HG03280 (cell line): Measurements from ENCODE around the gene CARD14.
A peak's percentile ranks its signal among the peaks of the same experiment; 100 is the strongest.
"Not testable (repeated sequence)": the region's sequence is repeated elsewhere in the genome, so short reads cannot be mapped to it uniquely, and the experiment has no call there.

Experiments
- ATAC-seq: cut with Tn5 transposase; IDR thresholded peaks from one replicate; pipeline ENCODE4 v1.9.1; 2021; ENCODE audit warnings: mild to moderate bottlenecking, moderate library complexity; ENCODE audit not compliant: unreplicated experiment

The CARD14 gene

DNA sequence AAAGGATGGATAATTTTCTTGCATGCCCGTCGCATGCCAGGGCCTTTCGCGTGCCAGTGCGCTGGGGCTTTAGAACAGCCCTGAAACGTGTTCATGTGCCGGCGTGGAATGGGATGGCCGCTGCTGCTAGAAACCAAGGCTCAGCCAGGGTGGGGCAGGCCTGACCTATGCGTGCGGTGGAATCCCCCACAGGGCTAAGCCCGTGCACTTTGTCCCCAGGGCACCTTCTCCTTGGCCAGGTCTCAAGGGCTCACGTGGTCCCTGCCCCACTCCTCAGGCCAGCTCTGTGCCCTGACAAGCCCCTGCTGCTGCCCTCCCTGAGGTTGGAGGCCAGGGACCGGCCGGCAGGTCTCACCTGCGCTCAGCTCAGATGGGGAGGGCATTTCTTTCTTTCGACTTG, 77.7 kb downstream of the CARD14 start:
- no peak for ATAC-seq

DNA sequence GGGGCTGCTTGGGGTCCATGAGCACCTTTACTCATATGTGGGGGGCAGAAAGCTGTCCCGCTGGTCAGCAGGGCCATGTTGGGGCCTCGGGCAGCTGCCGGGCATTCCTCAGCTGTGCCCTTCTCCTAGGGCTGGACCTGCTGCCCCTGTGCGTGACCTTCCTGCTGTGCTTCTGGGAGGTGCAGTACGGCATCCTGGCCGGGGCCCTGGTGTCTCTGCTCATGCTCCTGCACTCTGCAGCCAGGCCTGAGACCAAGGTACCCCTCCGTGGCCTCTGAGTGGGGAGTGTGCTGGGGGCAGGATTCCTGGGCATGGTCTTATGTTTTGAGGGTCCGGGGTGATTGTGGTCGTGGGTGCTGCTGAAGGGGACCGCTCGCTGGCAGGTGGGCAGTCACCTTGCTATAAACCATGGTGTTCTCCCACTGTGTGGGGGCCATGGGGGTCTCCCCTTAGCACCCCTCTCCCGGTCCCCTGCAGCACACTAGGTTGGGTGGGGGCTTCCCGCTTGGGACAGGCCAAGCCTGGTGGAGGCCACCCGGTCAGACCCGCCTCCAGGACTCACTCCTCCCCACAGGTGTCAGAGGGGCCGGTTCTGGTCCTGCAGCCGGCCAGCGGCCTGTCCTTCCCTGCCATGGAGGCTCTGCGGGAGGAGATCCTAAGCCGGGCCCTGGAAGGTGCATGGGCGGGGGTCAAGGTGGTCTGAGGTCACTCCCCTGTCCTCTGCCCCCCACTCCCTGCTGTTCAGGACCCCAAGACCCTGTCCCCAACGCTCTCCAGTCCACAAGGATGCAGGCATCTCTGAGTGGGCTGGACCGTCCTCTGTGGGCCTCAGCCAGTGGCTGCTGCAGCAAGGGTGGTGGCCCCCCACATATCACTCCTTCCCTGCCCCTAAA, 78.4 kb downstream of the CARD14 start:
- no peak for ATAC-seq

DNA sequence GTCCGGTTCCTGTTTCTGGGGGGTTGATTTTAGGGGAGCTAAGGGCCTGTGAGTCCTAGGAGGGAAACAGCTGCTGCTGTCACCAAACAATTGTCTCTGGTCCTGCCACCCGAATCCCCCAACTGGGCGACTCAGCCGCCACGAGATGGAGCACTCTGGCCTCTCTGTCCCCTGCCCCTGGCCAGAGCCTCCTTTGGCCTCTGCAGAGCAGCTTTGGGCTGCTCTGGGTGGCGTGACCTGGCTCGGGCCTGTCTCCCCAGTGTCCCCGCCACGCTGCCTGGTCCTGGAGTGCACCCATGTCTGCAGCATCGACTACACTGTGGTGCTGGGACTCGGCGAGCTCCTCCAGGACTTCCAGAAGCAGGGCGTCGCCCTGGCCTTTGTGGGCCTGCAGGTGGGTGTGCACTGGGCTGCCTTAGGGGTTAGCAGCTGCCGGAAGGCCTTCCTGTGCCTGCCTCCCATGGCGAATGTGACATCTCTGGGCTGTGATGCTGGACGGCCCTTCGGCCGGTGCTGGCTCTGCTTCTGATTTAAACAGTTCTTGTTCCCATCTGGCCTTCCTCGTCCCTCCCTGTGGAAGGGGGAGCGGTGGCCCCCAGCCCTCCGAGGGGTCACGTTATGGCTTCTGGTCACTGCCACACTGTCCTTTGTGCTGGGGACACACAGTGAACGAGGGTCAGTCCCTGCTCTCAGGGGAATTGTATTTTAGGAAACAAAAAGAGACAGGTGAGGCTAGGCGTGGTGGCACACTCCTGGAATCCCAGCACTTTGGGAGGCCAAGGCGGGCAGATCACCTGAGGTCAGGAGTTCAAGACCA, 79.3 kb downstream of the CARD14 start:
- ATAC-seq, result no peak

DNA sequence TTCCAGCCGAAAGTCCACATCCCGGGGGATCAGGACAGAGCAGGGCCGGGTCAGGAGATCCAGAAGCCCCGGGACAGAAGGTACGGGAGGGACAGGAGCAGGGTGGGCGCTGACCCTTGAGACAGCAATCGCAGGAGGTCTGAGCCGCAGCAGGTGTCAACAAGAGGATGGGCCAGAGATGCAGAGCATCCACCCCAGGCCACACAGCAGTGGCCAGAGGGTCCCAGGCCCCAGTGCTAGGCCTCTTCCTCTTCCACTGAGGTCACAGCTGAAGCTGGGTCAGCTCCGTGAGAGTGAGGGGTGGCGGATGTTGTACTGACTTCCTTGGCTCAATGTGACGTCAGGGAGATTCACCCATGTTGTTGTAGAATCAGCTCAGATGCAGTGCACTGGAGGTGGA, 82.1 kb downstream of the CARD14 start:
- no peak for ATAC-seq

DNA sequence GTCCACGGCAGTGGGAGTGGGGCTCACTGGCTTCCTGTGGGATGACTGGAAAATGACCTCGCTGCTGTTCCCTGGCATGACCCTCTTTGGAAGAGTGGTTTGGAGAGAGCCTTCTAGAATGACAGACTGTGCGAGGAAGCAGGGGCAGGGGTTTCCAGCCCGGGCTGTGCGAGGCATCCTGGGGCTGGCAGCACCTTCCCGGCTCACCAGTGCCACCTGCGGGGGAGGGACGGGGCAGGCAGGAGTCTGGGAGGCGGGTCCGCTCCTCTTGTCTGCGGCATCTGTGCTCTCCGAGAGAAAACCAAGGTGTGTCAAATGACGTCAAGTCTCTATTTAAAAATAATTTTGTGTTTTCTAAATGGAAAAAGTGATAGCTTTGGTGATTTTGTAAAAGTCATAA, 83.0 kb downstream of the CARD14 start:
- no peak for ATAC-seq

DNA sequence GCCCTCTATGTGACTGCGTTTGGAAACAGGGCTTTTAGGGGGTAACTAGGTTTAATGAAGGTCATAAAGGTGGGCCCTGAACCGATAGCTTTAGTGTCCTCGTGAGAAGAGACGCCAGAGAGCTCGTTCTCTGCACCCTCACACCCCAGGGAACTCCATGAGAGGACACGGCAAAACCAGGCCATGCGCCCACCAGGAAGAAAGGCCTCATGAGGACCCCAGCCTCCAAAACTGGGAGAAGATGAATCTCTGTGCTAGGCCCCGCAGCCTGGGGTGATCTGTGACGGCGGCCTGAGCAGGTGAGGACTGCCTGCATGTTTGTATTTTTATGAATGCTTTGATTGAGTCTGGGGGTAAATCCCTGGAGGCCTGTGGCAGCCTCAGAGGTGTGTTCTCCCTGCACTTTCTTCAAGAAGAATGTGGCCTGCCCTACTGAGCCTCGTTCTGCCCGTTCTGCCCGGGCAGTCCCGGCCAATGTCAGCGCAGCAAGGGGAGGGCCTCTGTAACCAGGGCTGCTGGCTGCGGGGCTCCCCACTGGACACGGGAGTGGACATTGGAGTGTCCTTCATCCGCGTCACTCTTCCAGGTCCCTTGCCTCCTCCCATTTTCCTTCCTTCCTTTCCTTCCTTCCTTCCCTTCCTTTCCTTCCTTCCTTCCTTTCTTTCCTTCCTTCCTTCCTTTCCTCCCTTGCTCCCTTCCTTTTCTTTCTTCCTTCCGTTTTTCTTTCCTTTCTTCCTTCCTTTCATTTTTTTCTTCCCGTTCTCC, 84.0 kb downstream of the CARD14 start:
- no peak for ATAC-seq

DNA sequence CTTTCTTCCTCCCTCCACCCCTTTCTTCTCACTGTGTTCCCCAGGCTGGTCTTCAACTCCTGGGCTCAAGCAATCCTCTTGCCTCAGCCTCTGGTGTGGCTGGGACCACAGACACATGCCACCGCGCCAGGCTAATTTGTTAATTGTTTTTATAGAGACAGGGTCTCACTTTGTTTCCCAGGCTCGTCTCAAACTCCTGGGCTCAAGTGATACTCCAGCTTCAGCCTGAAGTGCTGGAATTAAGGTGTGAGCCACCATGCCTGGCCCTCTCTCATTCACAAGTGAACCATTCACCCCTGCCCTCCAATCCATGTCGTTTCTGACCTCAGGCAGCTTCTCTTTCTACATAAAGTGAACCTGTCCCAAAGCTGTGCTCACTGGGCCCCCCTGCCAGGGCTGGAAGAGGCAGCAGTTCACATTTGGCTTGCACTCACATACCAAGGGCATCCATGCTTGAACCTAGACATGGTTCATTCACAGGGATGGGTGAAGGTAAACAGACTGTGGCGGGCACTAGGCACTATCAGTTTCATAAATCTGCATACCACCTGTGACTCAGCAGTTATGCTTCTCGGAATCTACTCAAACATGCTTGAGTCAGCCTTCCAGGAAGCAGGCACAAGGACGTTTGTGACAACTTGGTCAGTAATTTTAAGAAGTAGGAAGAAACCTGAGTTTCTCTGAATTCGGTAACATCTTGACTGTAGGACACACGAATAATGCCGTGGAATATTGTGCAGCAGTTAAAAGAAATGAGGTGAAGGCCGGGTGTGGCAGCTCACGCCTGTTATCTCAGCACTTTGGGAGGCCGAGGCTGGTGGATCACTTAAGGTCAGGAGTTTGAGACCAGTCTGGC, 84.8 kb downstream of the CARD14 start:
- peak; percentile 53 for ATAC-seq

DNA sequence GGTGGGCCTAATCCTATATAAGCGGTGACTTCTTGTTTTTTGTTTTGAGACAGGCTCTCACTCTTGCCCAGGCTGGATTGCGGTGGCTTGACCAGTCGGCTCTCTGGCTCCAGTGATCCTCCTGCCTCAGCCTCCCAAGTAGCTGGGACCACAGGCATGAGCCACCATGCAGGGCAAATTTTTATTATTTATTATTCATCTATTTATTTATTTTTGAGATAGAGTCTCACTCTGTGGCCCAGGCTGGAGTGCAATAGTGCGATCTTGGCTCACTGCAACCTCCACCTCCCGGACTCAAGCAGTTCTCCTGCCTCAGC, 86.2 kb downstream of the CARD14 start:
- ATAC-seq, result no peak

DNA sequence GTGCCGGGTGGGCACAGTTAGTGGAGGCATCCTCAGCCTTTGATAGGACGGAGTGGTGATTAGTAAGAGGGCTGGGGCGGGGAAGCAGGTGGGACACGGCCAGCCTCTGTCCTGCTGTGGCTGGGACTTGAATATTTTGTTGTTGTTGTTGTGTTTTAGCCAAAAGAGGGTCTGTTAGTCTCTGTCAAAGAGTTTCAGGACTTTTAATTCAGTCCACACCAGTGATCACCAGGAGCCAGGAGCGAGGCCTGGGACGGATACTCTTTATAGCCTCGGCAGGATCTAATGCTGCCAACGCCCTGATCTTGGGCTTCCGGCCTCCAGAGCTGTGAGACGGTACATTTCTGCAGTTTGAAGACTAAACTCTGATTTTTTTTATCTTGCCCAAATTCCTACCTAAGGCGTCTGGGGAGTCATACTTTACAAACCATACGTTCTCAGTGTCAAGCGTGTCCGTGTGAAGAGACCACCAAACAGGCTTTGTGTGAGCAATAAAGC, 87.9 kb downstream of the CARD14 start:
- no peak for ATAC-seq

DNA sequence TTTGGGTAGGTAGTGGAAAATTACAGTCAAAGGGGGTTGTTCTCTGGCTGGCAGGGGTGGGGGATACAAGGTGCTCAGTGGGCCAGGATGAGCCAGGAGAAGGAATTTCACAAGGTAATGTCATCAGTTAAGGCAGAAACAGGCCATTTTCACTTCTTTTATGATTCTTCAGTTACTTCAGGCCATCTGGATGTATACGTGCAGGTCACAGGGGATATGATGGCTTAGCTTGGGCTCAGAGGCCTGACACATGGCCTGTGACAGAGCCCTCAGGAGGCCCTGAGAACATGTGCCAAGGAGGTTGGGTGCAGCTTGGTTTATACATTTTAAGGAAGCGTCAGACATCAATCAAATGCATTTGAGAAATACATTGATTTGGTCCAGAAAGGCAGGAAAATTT, 88.5 kb downstream of the CARD14 start:
- ATAC-seq, result not testable (repeated sequence)
